GM10847 (cell line): ENCODE data around the gene SLC6A5.

Experiments used
- POLR2A ChIP-seq: IDR thresholded peaks from 2 replicates; pipeline ENCODE4 v1.6.1; 2011; ENCODE audit not compliant: insufficient read length; ENCODE audit errors: extremely low read depth

The SLC6A5 gene

GRCh38 chr11:20670932-20671403 lies 71.6 kb downstream of the SLC6A5 start:
- no peak for TF ChIP-seq POLR2A

- TF ChIP-seq POLR2A, result no peak
These were observed 72.6 kb downstream of the SLC6A5 start for GRCh38 chr11:20671856-20672546.

- no peak for TF ChIP-seq POLR2A
These were observed 73.2 kb downstream of the SLC6A5 start for GRCh38 chr11:20672575-20672974.

DNA sequence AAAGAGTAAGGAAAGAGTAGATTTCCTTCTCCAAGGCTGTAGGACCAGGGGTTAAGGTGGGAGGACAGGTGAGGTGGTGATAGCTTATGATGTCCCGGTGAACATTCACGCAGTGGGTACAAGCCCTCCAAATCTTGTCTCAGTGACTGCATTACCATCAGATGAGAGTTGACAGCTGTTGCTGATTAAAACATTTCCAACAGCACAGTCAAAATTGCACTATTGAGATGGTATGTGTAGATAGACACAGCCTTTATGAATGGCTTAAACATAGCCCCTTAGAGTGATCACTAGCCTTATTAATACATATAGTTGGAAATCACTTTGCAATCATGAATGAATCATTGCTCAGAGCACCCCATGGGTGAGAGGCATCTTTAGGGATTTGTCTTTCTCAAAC lies 77.2 kb downstream of the SLC6A5 start:
- TF ChIP-seq POLR2A, result no peak

DNA sequence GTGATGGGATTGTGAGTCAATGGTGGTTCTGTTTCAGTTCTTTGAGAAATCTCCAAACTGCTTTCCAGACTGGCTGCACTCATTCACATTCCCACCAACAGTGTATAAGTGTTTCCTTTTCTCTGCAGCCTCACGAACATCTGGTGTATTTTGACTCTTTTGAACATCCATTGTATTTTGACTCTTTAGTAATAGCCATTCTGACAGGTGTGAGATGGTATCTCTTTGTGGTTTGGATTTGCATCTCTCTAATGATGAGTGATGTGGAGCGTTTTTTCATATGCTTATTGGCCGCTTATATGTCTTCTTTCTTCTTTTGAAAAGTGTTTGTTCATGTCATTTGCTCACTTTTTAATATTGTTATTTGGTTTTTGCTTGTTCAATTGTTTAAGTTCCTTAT lies 89.4 kb downstream of the SLC6A5 start:
- no peak for TF ChIP-seq POLR2A

DNA sequence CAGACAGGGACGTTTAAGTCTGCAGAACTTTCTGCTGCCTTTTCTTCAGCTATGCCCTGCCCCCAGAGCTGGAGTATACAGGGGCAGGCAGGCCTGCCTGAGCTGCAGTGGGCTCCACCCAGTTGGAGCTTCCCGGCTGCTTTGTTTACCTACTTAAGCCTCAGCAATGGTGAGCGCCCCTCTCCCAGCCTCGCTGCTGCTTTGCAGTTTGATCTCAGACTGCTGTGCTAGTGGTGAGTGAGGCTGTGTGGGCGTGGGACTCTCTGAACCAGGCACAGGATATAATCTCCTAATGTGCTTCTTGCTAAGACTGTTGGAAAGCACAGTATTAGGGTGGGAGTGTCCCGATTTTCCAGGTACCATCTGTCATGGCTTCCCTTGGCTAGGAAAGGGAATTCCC lies 108.5 kb downstream of the SLC6A5 start:
- no peak for TF ChIP-seq POLR2A
